Activated naive CD4-positive, alpha-beta T cell treated with anti-CD3 and anti-CD28 coated beads, Interleukin-2, amount 50 U/mL, for 24 hours (primary cell): ENCODE data around the gene VSIR.

ENCODE experiments used
- H3K27ac Mint-ChIP-seq: one replicate; pipeline ENCODE4 v1.8.0; 2021; ENCODE audit warnings: mild to moderate bottlenecking, mixed read lengths
- H3K27me3 Mint-ChIP-seq: one replicate; pipeline ENCODE4 v1.8.0; 2021; ENCODE audit warnings: mixed read lengths
- H3K36me3 Mint-ChIP-seq: one replicate; pipeline ENCODE4 v1.8.0; 2021; ENCODE audit warnings: mixed read lengths
- H3K4me1 Mint-ChIP-seq: one replicate; pipeline ENCODE4 v1.8.0; 2021; ENCODE audit warnings: mixed read lengths
- H3K4me3 Mint-ChIP-seq: one replicate; pipeline ENCODE4 v1.8.0; 2021; ENCODE audit warnings: mild to moderate bottlenecking, mixed read lengths
- H3K9me3 Mint-ChIP-seq: one replicate; pipeline ENCODE4 v1.8.0; 2021; ENCODE audit warnings: mixed read lengths

VSIR gene

DNA sequence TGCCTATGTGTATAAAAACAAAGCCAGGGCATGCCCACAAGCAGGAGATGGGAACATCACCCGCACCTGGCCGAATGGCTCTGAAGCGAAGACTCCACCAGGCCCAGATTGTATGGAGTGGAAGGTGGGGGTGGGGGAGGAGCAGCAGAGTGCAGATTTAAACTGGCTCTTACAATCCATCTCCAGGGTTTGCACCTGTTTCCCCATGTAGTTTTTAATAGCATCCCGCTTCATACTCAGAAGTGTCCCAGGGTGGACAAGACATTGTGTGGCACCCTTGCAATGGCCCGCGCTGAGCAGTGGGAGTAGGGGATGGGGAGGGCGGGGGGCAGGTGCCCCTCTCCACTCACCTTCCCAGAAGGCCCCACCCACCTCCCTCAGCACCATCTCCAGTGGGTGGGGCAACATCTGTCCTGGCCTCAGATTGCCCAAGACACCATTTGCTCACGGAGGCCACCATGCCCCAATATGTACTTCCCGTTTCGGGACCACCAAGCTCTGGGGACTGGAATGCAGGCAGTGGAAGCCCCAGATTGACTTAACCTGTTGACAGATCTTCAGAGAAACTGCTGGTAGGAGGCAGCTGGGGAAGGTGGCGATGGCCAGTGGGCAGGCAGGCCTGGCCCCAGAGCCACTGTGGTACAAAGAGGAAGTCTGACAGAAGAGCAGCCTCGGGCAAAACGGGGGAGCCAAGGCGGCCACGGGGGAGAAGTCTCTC, 23.0 kb downstream of the VSIR start:
- H3K36me3 Mint-ChIP-seq, result peaks cover 23% of the 10 kb centered on the region
- no peaks in the 10 kb centered on the region for H3K27me3 Mint-ChIP-seq
- no peaks in the 10 kb centered on the region for H3K9me3 Mint-ChIP-seq
- peak overlapping the region; percentile 70 for H3K4me3 Mint-ChIP-seq
- H3K4me1 Mint-ChIP-seq, result peaks cover 94% of the 10 kb centered on the region
- H3K27ac Mint-ChIP-seq, result peak overlapping the region; percentile 93

GRCh38 chr10:71749396-71749795, 23.9 kb downstream of the VSIR start:
- H3K36me3 Mint-ChIP-seq, result peaks cover 23% of the 10 kb centered on the region
- no peaks in the 10 kb centered on the region for H3K9me3 Mint-ChIP-seq
- peaks cover 94% of the 10 kb centered on the region for H3K4me1 Mint-ChIP-seq
- H3K4me3 Mint-ChIP-seq, result peak overlapping the region; percentile 55
- H3K27me3 Mint-ChIP-seq, result no peaks in the 10 kb centered on the region
- peak overlapping the region; percentile 94 for H3K27ac Mint-ChIP-seq

DNA sequence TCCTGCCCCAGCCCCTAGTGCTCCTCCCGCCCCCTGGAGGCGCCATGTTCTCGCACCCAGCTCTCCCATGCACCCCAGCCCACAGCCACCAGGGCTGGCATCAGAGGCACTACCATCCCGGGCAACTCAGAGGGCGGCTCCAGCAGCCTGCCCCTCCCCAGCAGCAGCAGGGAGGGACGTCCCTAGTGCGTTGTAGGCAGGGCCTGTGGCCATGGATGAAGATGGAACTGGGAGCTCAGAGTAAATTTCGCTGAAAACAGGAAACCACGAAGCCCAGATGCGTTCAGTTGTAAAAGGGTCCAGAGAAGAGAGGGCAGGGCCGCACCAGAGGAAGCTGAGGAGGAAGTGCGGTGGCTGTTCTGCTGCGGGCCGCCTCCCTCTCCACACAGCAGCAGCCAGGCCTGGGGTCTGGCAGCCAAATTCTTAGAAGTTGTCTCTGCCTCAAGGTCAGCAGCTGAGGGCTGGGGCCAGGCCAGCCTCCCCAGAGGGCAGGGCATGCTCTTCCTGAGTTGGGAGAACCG, 24.6 kb downstream of the VSIR start:
- Mint-ChIP-seq H3K9me3 (no peaks in the 10 kb centered on the region), H3K36me3 (peaks cover 18% of the 10 kb centered on the region), H3K27ac (peak overlapping the region; percentile 94), H3K4me1 (peaks cover 94% of the 10 kb centered on the region), H3K27me3 (no peaks in the 10 kb centered on the region), H3K4me3 (peak overlapping the region; percentile 55)

GRCh38 chr10:71747551-71748523, 25.5 kb downstream of the VSIR start:
- Mint-ChIP-seq H3K36me3 (peaks cover 18% of the 10 kb centered on the region), H3K27me3 (no peaks in the 10 kb centered on the region), H3K4me3 (peak overlapping the region; percentile 55), H3K27ac (peak overlapping the region; percentile 94), H3K9me3 (no peaks in the 10 kb centered on the region), H3K4me1 (peaks cover 94% of the 10 kb centered on the region)

GRCh38 chr10:71747039-71747531, 26.2 kb downstream of the VSIR start:
- H3K4me1 Mint-ChIP-seq, result peaks cover 94% of the 10 kb centered on the region
- peak overlapping the region; percentile 44 for H3K4me3 Mint-ChIP-seq
- H3K27ac Mint-ChIP-seq, result peak overlapping the region; percentile 93
- no peaks in the 10 kb centered on the region for H3K27me3 Mint-ChIP-seq
- H3K36me3 Mint-ChIP-seq, result peaks cover 17% of the 10 kb centered on the region
- H3K9me3 Mint-ChIP-seq, result no peaks in the 10 kb centered on the region

- Mint-ChIP-seq H3K27me3 (no peaks in the 10 kb centered on the region), H3K27ac (peak overlapping the region; percentile 93), H3K4me3 (peak overlapping the region; percentile 44), H3K4me1 (peaks cover 94% of the 10 kb centered on the region), H3K36me3 (peaks cover 14% of the 10 kb centered on the region), H3K9me3 (no peaks in the 10 kb centered on the region)
These were observed 26.8 kb downstream of the VSIR start for GRCh38 chr10:71746344-71747037.

GRCh38 chr10:71745664-71746250, 27.6 kb downstream of the VSIR start:
- Mint-ChIP-seq H3K36me3 (peaks cover 13% of the 10 kb centered on the region), H3K27me3 (no peaks in the 10 kb centered on the region), H3K4me3 (peak overlapping the region; percentile 20), H3K27ac (peak overlapping the region; percentile 99), H3K9me3 (no peaks in the 10 kb centered on the region), H3K4me1 (peaks cover 98% of the 10 kb centered on the region)

DNA sequence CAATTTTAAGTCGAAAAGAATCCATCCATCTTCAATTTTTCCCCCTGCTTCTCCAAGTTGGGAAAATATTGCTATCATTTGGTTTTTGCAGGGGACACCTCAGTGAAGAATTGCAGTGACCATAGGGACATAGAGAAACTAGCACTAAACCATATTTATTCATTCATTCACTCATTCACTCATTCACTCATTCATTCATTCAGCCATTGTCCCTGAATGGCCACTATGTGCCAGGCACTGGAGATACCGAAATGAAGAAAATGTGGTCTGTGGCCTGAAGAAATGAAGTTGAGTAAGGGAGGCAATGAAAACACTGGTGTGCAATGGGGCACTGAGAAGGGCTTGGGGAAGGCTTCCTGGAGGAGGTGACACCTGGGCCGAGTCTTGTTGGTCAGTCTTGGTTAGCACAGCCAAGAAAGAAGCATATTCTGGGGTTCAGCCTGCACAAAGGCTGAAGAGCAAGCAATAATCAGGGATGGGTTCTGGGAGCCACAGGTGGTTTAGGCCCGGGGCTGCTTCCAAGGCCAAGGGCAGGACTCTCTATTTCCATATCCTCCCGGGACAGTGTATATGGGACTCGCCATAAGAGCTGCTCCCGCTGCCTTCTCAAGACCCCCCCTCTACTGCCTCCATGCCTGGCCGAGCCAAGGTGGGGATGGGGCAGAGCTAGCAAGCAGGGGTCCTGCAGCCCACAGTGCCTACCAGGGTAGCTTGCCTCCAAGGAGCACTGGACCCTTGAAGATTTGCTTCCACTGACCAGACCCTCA, 28.2 kb downstream of the VSIR start:
- H3K36me3 Mint-ChIP-seq, result peaks cover 7% of the 10 kb centered on the region
- H3K9me3 Mint-ChIP-seq, result no peaks in the 10 kb centered on the region
- peaks cover 98% of the 10 kb centered on the region for H3K4me1 Mint-ChIP-seq
- no peaks in the 10 kb centered on the region for H3K27me3 Mint-ChIP-seq
- peak overlapping the region; percentile 99 for H3K27ac Mint-ChIP-seq
- peak overlapping the region; percentile 51 for H3K4me3 Mint-ChIP-seq

GRCh38 chr10:71743866-71744265, 29.5 kb downstream of the VSIR start:
- H3K27ac Mint-ChIP-seq, result peak overlapping the region; percentile 99
- H3K9me3 Mint-ChIP-seq, result no peaks in the 10 kb centered on the region
- H3K36me3 Mint-ChIP-seq, result peaks cover 5% of the 10 kb centered on the region
- H3K27me3 Mint-ChIP-seq, result no peaks in the 10 kb centered on the region
- peak overlapping the region; percentile 33 for H3K4me3 Mint-ChIP-seq
- H3K4me1 Mint-ChIP-seq, result peaks cover 100% of the 10 kb centered on the region

DNA sequence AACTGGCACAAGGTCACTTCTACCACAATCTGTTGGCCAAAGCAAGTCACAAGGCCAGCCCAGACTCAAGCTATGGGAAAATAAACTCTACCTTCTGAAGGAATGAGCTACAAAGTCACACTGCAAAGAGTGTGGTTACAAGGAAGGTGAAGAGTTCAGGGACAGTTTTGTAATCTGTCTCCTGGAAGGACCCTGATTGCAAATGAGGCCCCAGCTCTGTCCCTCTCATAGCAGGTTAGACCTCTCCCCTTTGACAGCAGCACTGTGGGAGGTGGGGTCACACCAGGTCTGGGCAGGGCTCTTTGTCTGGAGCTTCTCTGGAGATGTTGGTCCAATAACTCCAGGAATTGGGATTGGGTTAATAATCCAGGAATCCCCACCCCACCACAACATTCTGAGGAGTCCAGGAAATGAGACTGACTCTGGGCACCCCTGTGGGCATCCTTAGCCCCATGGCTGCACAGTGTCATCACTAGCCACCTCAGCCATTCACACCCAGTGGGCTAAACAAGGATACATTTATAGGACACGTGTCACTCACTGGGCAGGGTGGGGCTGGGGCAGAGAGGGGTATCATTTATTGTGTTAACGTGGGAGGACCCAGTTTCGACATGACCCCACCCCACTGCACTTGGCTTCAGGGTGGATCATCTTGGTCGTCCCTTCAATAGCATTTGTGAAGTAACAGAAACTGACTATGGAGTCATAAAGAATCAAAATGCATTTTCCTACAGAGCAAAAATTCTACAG, 30.1 kb downstream of the VSIR start:
- peaks cover 2% of the 10 kb centered on the region for H3K36me3 Mint-ChIP-seq
- H3K27me3 Mint-ChIP-seq, result no peaks in the 10 kb centered on the region
- no peaks in the 10 kb centered on the region for H3K9me3 Mint-ChIP-seq
- H3K4me3 Mint-ChIP-seq, result peak overlapping the region; percentile 80
- peak overlapping the region; percentile 99 for H3K27ac Mint-ChIP-seq
- H3K4me1 Mint-ChIP-seq, result peaks cover 100% of the 10 kb centered on the region

- Mint-ChIP-seq H3K27me3 (no peaks in the 10 kb centered on the region), H3K4me3 (peak overlapping the region; percentile 80), H3K4me1 (peaks cover 100% of the 10 kb centered on the region), H3K27ac (peak overlapping the region; percentile 99), H3K36me3 (peaks cover 2% of the 10 kb centered on the region), H3K9me3 (no peaks in the 10 kb centered on the region)
These were observed 30.8 kb downstream of the VSIR start for GRCh38 chr10:71742301-71743088.

- H3K4me3 Mint-ChIP-seq, result peak overlapping the region; percentile 80
- H3K4me1 Mint-ChIP-seq, result peaks cover 100% of the 10 kb centered on the region
- H3K27me3 Mint-ChIP-seq, result no peaks in the 10 kb centered on the region
- H3K36me3 Mint-ChIP-seq, result peaks cover 2% of the 10 kb centered on the region
- no peaks in the 10 kb centered on the region for H3K9me3 Mint-ChIP-seq
- H3K27ac Mint-ChIP-seq, result peak overlapping the region; percentile 99
These were observed 31.6 kb downstream of the VSIR start for GRCh38 chr10:71741671-71742070.

- H3K27me3 Mint-ChIP-seq, result no peaks in the 10 kb centered on the region
- H3K4me1 Mint-ChIP-seq, result peaks cover 100% of the 10 kb centered on the region
- peak overlapping the region; percentile 99 for H3K27ac Mint-ChIP-seq
- no peaks in the 10 kb centered on the region for H3K9me3 Mint-ChIP-seq
- H3K4me3 Mint-ChIP-seq, result peak overlapping the region; percentile 77
- peaks cover 2% of the 10 kb centered on the region for H3K36me3 Mint-ChIP-seq
These were observed 32.3 kb downstream of the VSIR start for GRCh38 chr10:71741029-71741428.
